HepG2 (cell line): Measurements from ENCODE around the gene DNAJC18. TPM values are rescaled to one million over a fixed set of nuclear protein-coding genes. Genes with fewer than 3 reads are reported as not detected.

Experiments used
- AKAP8 ChIP-seq: sonication (generic); formaldehyde crosslinking; IDR thresholded peaks from 2 replicates; pipeline ENCODE4 v1.5.1; 2020; ENCODE audit warnings: mild to moderate bottlenecking, missing genetic modification reagents
- ARID4A ChIP-seq: sonication (generic); formaldehyde crosslinking; IDR thresholded peaks from 2 replicates; pipeline ENCODE4 v1.5.0; 2020; ENCODE audit warnings: mild to moderate bottlenecking, missing genetic modification reagents, borderline replicate concordance
- CBX1 ChIP-seq: IDR thresholded peaks from one replicate; pipeline ENCODE4 v1.6.1; 2016; ENCODE audit warnings: antibody characterized with exemption, low read depth
- DNMT1 ChIP-seq: sonication (generic); formaldehyde crosslinking; IDR thresholded peaks from 2 replicates; pipeline ENCODE4 v1.5.1; 2020; ENCODE audit warnings: mild to moderate bottlenecking, missing genetic modification reagents
- FOSL2 ChIP-seq: sonication (generic); formaldehyde crosslinking; IDR thresholded peaks from 2 replicates; pipeline ENCODE4 v1.4.0; 2020; ENCODE audit warnings: missing genetic modification reagents
- HMG20B ChIP-seq: conservative IDR thresholded peaks from 2 replicates; pipeline ENCODE4 v1.6.1; 2016; ENCODE audit warnings: missing genetic modification reagents, missing compliant biosample characterization
- MEIS1 ChIP-seq: sonication (generic); formaldehyde crosslinking; IDR thresholded peaks from 2 replicates; pipeline ENCODE4 v1.9.0; 2021; ENCODE audit warnings: mild to moderate bottlenecking, missing genetic modification reagents, moderate library complexity, borderline replicate concordance
- SMARCC2 ChIP-seq: fragments of 450-650 bp; IDR thresholded peaks from 2 replicates; pipeline ENCODE4 v1.6.1; 2017; ENCODE audit warnings: antibody characterized with exemption, mild to moderate bottlenecking
- SRSF9 ChIP-seq: fragments of 200-400 bp; formaldehyde crosslinking; IDR thresholded peaks from 2 replicates; pipeline ENCODE4 v1.6.1; 2018; ENCODE audit warnings: borderline replicate concordance, mild to moderate bottlenecking, low read depth, low read length; ENCODE audit not compliant: insufficient read depth, poor library complexity, severe bottlenecking
- STAG1 ChIP-seq: sonication (generic); formaldehyde crosslinking; IDR thresholded peaks from 2 replicates; pipeline ENCODE4 v1.4.0; 2020; ENCODE audit warnings: missing genetic modification reagents
- THAP11 ChIP-seq: IDR thresholded peaks from 2 replicates; pipeline ENCODE4 v1.6.1; 2016; ENCODE audit warnings: missing biosample characterization, missing genetic modification reagents
- ZC3H13 ChIP-seq: sonication (generic); formaldehyde crosslinking; IDR thresholded peaks from 2 replicates; pipeline ENCODE4 v1.8.1; 2023; ENCODE audit warnings: mild to moderate bottlenecking, missing genetic modification reagents, moderate library complexity
- ZNF12 ChIP-seq: sonication (generic); formaldehyde crosslinking; IDR thresholded peaks from 2 replicates; pipeline ENCODE4 v1.5.0; 2020; ENCODE audit warnings: missing genetic modification reagents
- ZNF207 ChIP-seq: fragments of 450-650 bp; IDR thresholded peaks from 2 replicates; pipeline ENCODE4 v1.6.1; 2016; ENCODE audit warnings: antibody characterized with exemption, borderline replicate concordance
- ZNF224 ChIP-seq: sonication (generic); formaldehyde crosslinking; IDR thresholded peaks from 2 replicates; pipeline ENCODE4 v1.5.0; 2020; ENCODE audit warnings: mild to moderate bottlenecking, missing genetic modification reagents
- ZNF383 ChIP-seq: sonication (generic); formaldehyde crosslinking; IDR thresholded peaks from 2 replicates; pipeline ENCODE4 v1.4.0; 2020; ENCODE audit warnings: missing genetic modification reagents, mild to moderate bottlenecking, borderline replicate concordance
- ZNF441 ChIP-seq: sonication (generic); formaldehyde crosslinking; IDR thresholded peaks from 2 replicates; pipeline ENCODE4 v1.7.0; 2021; ENCODE audit warnings: missing genetic modification reagents, borderline replicate concordance
- ZNF652 ChIP-seq: IDR thresholded peaks from 2 replicates; pipeline ENCODE4 v1.6.1; 2016; ENCODE audit warnings: low read depth, borderline replicate concordance
- ZNF773 ChIP-seq: sonication (generic); formaldehyde crosslinking; IDR thresholded peaks from 2 replicates; pipeline ENCODE4 v1.4.0; 2020; ENCODE audit warnings: missing genetic modification reagents, borderline replicate concordance
- polyA plus RNA-seq, 8 experiments: library from polyadenylated mRNA; depleted of rRNA in 3 of 8; stranded (reverse) in 7 of 8; unstranded in 1 of 8; fragments of >200 nt; fragmentation: Illumina TruSeq in 4 of 8; extraction: Trizol in 4 of 8; gene quantifications; 2 replicates each; pipeline versions ENCODE4 v1.2.1 to v1.2.3, GENCODE V29; 2011 to 2016; ENCODE audit warnings: low read depth in 4 of 8, missing spikeins in 1 of 8, mixed read lengths in 1 of 8; ENCODE audit not compliant: insufficient read depth in 1 of 8
- total RNA-seq, 5 experiments: library from RNA; depleted of rRNA; stranded (reverse); fragments of >200 nt; fragmentation: Illumina TruSeq; extraction: Trizol; gene quantifications; 2 replicates each; pipeline ENCODE4 v1.2.3, GENCODE V29; 2016; ENCODE audit warnings: low read depth in 1 of 5
- TF ChIP-seq, protein P1 (sequence below), 2 experiments: IDR thresholded peaks; 2 replicates each; pipeline ENCODE4 v1.6.1; 2011 to 2012; ENCODE audit warnings: low read length in 2 of 2, borderline replicate concordance in 1 of 2, low read depth in 1 of 2, mild to moderate bottlenecking in 1 of 2, moderate library complexity in 1 of 2
- TF ChIP-seq, protein P2 (sequence below): sonication (generic); formaldehyde crosslinking; IDR thresholded peaks from 2 replicates; pipeline ENCODE4 v1.5.1; 2020; ENCODE audit warnings: missing genetic modification reagents, mild to moderate bottlenecking, borderline replicate concordance

DNAJC18 gene
- total and polyA plus RNA-seq, 2 of the 13 experiments (the other 11 are each of a cell fraction or from before 2014, with no cell fraction given): 6.5 to 6.6 TPM

DNA sequence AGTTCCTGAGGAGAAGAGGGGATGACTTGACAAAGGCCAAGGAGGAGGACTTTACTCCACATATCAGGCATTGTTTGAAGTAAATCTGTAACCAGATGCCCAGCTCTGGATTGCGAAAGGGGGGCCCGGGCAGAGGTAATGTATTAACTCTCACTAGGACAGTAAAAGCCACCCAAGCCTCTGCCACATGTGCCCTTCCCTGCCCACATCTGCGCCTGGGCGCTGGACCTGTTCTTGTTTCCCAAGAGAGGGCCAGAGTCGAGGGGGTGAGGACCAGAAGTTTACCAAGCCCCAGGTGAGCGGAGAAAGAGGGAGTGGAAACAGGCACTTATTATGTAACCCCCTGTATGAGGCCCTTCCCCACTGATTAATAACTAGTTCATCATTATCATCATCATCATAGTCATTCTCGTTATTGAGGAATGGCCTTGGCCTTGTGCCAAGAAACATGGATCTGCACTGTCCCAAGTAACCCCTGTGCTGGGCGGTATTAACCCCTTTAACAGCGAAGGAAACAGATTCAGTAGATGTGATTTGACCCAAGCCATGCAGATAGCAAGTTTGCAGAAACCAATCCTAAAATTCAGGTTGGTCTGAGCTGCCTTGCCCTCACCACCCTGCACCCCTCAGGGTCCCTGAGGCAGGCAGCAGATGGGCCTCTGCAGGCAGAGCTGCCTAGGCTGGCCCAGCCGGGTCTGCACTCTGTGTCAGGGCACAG lies 55.9 kb downstream of the DNAJC18 start, which contains the start of gene SLC23A1 (continued):
- TF ChIP-seq, protein P1, sequence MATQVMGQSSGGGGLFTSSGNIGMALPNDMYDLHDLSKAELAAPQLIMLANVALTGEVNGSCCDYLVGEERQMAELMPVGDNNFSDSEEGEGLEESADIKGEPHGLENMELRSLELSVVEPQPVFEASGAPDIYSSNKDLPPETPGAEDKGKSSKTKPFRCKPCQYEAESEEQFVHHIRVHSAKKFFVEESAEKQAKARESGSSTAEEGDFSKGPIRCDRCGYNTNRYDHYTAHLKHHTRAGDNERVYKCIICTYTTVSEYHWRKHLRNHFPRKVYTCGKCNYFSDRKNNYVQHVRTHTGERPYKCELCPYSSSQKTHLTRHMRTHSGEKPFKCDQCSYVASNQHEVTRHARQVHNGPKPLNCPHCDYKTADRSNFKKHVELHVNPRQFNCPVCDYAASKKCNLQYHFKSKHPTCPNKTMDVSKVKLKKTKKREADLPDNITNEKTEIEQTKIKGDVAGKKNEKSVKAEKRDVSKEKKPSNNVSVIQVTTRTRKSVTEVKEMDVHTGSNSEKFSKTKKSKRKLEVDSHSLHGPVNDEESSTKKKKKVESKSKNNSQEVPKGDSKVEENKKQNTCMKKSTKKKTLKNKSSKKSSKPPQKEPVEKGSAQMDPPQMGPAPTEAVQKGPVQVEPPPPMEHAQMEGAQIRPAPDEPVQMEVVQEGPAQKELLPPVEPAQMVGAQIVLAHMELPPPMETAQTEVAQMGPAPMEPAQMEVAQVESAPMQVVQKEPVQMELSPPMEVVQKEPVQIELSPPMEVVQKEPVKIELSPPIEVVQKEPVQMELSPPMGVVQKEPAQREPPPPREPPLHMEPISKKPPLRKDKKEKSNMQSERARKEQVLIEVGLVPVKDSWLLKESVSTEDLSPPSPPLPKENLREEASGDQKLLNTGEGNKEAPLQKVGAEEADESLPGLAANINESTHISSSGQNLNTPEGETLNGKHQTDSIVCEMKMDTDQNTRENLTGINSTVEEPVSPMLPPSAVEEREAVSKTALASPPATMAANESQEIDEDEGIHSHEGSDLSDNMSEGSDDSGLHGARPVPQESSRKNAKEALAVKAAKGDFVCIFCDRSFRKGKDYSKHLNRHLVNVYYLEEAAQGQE (IDR thresholded peaks at IDR 0.05; ENCODE audit: borderline replicate concordance in 1 of 2, low read depth in 1 of 2, low read length in 2 of 2): no peak
- TF ChIP-seq HMG20B (no peak), FOSL2 (no peak), DNMT1 (CRISPR knock-in tag) (no peak), CBX1 (no peak), STAG1 (CRISPR knock-in tag) (no peak), ZNF773 (CRISPR knock-in tag) (no peak), ZNF652 (peak; percentile 85), MEIS1 (CRISPR knock-in tag) (no peak), ZNF383 (CRISPR knock-in tag) (no peak), ARID4A (CRISPR knock-in tag) (peak; percentile 34; the same call in 1 of the 2 replicates), ZC3H13 (CRISPR knock-in tag) (no peak), AKAP8 (no peak), ZNF12 (CRISPR knock-in tag) (no peak), ZNF441 (no peak), SRSF9 (no peak), SMARCC2 (no peak), ZNF207 (no peak), ZNF224 (no peak), THAP11 (CRISPR knock-in tag) (0 out of 2 replicates have a peak, but pooled peaks have one; percentile 14)
- TF ChIP-seq, protein P2, sequence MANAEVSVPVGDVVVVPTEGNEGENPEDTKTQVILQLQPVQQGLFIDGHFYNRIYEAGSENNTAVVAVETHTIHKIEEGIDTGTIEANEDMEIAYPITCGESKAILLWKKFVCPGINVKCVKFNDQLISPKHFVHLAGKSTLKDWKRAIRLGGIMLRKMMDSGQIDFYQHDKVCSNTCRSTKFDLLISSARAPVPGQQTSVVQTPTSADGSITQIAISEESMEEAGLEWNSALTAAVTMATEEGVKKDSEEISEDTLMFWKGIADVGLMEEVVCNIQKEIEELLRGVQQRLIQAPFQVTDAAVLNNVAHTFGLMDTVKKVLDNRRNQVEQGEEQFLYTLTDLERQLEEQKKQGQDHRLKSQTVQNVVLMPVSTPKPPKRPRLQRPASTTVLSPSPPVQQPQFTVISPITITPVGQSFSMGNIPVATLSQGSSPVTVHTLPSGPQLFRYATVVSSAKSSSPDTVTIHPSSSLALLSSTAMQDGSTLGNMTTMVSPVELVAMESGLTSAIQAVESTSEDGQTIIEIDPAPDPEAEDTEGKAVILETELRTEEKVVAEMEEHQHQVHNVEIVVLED (CRISPR knock-in tag): no peak
